ENCODE measurements around the gene PDE7B. TPM values are rescaled to one million over a fixed set of nuclear protein-coding genes. Genes with fewer than 3 reads are reported as not detected.

PDE7B gene
- total and polyA plus RNA-seq, 4 donors = 1.0 to 6.9 (median 3.8) TPM

GRCh38 chr6:135940616-135941167, 89.2 kb downstream of the PDE7B start:
- Histone ChIP-seq H3K36me3 (ENCODE audit: control insufficient read depth in 1 of 2, insufficient read depth in 2 of 2, low read length in 1 of 2) (no peaks in the 10 kb centered on the region), H3K4me3 (ENCODE audit: low read length in 2 of 2) (no peak overlapping the region), H3K27ac (ENCODE audit: low read depth in 1 of 2, low read length in 2 of 2) (no peak overlapping the region), H3K9me3 (ENCODE audit: control insufficient read depth, low read length) (no peaks in the 10 kb centered on the region), H3K27me3 (ENCODE audit: control insufficient read depth in 1 of 2, insufficient read depth in 2 of 2, low read length in 1 of 2) (no peaks in the 10 kb centered on the region), H3K4me1 (ENCODE audit: control insufficient read depth in 1 of 2, insufficient read depth in 2 of 2, low read length in 2 of 2) (no peaks in the 10 kb centered on the region)
- ATAC-seq (ENCODE audit: low FRiP score) (no peak), DNase-seq (no peak)
- intact Hi-C loops (cut with DNase I) = no loop called here
- WGBS, 2 donors = 96 to 97% methylated on average over 5 of the region's 5 CpGs

DNA sequence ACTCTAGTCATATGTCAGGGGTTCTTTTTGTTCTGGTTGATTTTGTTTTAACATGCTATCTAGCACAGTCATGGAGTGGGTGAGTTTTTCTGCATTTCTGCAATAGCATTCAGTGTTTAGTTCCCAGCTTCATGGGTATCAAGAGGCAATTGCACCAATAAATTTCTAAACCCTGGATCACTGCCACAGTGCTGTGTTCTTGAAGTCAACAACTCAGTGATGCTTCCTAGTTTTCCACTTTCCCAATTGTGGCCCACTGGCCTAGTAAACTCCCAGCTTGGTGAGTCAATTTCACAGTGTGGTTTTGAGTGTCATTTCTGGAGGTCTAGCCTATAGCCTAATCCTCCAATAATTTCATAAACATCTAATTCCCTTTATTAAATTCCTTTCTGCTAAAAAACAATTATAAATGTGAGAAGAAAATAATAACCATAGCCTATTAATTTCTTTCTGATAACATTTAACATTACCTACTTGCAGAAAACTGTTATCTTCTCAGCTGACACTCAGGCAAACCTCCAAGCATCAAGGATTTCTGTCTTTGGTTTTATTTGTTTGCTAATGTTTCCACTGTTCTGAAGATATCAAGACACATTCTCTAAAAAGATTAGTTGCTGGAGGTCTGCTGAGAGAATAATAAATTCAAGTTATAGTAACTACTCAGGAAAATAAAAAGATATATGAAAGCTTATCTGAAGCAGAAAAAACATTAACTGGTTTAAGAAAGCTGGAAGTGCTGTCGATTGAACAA, 89.9 kb downstream of the PDE7B start:
- intact Hi-C loops (cut with DNase I) = no loop called here
- H3K27ac ChIP-seq (ENCODE audit: low read depth in 1 of 2, low read length in 2 of 2) = no peak overlapping the region
- H3K4me3 ChIP-seq (ENCODE audit: low read length in 2 of 2) = no peak overlapping the region
- H3K27me3 ChIP-seq (ENCODE audit: control insufficient read depth in 1 of 2, insufficient read depth in 2 of 2, low read length in 1 of 2) = no peaks in the 10 kb centered on the region
- WGBS, 2 donors = 88 to 98% methylated on average over 1 of the region's 1 CpG
- no peaks in the 10 kb centered on the region for H3K9me3 ChIP-seq (ENCODE audit: control insufficient read depth, low read length)
- ATAC-seq (ENCODE audit: low FRiP score) = no peak
- H3K36me3 ChIP-seq (ENCODE audit: control insufficient read depth in 1 of 2, insufficient read depth in 2 of 2, low read length in 1 of 2) = no peaks in the 10 kb centered on the region
- no peak for DNase-seq
- no peaks in the 10 kb centered on the region for H3K4me1 ChIP-seq (ENCODE audit: control insufficient read depth in 1 of 2, insufficient read depth in 2 of 2, low read length in 2 of 2)

GRCh38 chr6:135944120-135944519, 92.6 kb downstream of the PDE7B start:
- WGBS, 2 donors = 95 to 96% methylated on average over 6 of the region's 6 CpGs
- no peaks in the 10 kb centered on the region for H3K36me3 ChIP-seq (ENCODE audit: control insufficient read depth in 1 of 2, insufficient read depth in 2 of 2, low read length in 1 of 2)
- peaks cover 0 to 1% of the 10 kb centered on the region in 2 donors for H3K27me3 ChIP-seq (ENCODE audit: control insufficient read depth in 1 of 2, insufficient read depth in 2 of 2, low read length in 1 of 2)
- ATAC-seq (ENCODE audit: low FRiP score) = no peak
- intact Hi-C loops (cut with DNase I) = no loop called here
- DNase-seq = no peak
- no peak overlapping the region for H3K4me3 ChIP-seq (ENCODE audit: low read length in 2 of 2)
- H3K4me1 ChIP-seq (ENCODE audit: control insufficient read depth in 1 of 2, insufficient read depth in 2 of 2, low read length in 2 of 2) = no peaks in the 10 kb centered on the region
- no peaks in the 10 kb centered on the region for H3K9me3 ChIP-seq (ENCODE audit: control insufficient read depth, low read length)
- no peak overlapping the region for H3K27ac ChIP-seq (ENCODE audit: low read depth in 1 of 2, low read length in 2 of 2)

- intact Hi-C loops (cut with DNase I) = no loop called here
- no peak for DNase-seq
Measured at GRCh38 chr6:135946674-135947073, 95.2 kb downstream of the PDE7B start.

DNA sequence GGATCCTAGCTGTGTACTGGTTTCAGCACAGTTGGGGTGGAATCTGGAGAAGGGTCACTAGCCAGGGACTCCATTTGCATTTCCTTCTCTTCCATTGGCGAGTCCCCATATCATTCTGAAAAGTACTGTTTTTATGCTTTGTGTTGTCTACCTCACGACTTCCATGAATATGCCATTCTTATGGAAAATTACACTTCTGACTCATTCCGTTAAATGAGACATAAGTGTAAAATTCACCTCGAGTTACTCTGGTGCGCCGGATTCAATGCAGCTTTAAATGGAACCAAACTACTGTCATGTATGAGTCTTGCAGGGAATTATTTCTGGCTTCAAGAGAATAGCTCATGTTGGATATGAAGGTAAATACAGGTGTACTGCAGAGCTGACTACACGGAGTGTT, 99.2 kb downstream of the PDE7B start:
- 76 to 92% methylated on average over 7 of the region's 7 CpGs for WGBS, 2 donors
- H3K27me3 ChIP-seq (ENCODE audit: control insufficient read depth in 1 of 2, insufficient read depth in 2 of 2, low read length in 1 of 2) = peaks cover 0 to 1% of the 10 kb centered on the region in 2 donors
- ATAC-seq (ENCODE audit: low FRiP score) = no peak
- H3K9me3 ChIP-seq (ENCODE audit: control insufficient read depth, low read length) = no peaks in the 10 kb centered on the region
- intact Hi-C loops (cut with DNase I) = no loop called here
- H3K4me3 ChIP-seq (ENCODE audit: low read length in 2 of 2) = no peak overlapping the region
- DNase-seq = no peak
- H3K36me3 ChIP-seq (ENCODE audit: control insufficient read depth in 1 of 2, insufficient read depth in 2 of 2, low read length in 1 of 2) = no peaks in the 10 kb centered on the region
- no peaks in the 10 kb centered on the region for H3K4me1 ChIP-seq (ENCODE audit: control insufficient read depth in 1 of 2, insufficient read depth in 2 of 2, low read length in 2 of 2)
- H3K27ac ChIP-seq (ENCODE audit: low read depth in 1 of 2, low read length in 2 of 2) = no peak overlapping the region

More at GRCh38 chr6:135946674-135947073, 95.2 kb downstream of the PDE7B start:
- WGBS, 2 donors = 55 to 59% methylated on average over 3 of the region's 3 CpGs
- no peaks in the 10 kb centered on the region for H3K36me3 ChIP-seq (ENCODE audit: control insufficient read depth in 1 of 2, insufficient read depth in 2 of 2, low read length in 1 of 2)
- H3K9me3 ChIP-seq (ENCODE audit: control insufficient read depth, low read length) = no peaks in the 10 kb centered on the region
- H3K4me1 ChIP-seq (ENCODE audit: control insufficient read depth in 1 of 2, insufficient read depth in 2 of 2, low read length in 2 of 2) = no peaks in the 10 kb centered on the region
- no peak overlapping the region for H3K4me3 ChIP-seq (ENCODE audit: low read length in 2 of 2)
- H3K27ac ChIP-seq (ENCODE audit: low read depth in 1 of 2, low read length in 2 of 2) = no peak overlapping the region
- no peak for ATAC-seq (ENCODE audit: low FRiP score)
- peaks cover 0 to 1% of the 10 kb centered on the region in 2 donors for H3K27me3 ChIP-seq (ENCODE audit: control insufficient read depth in 1 of 2, insufficient read depth in 2 of 2, low read length in 1 of 2)

GRCh38 chr6:135951169-135951568, 99.7 kb downstream of the PDE7B start:
- WGBS, 2 donors = 94 to 95% methylated on average over 1 of the region's 1 CpG
- Histone ChIP-seq H3K4me3 (ENCODE audit: low read length in 2 of 2) (no peak overlapping the region), H3K36me3 (ENCODE audit: control insufficient read depth in 1 of 2, insufficient read depth in 2 of 2, low read length in 1 of 2) (no peaks in the 10 kb centered on the region), H3K4me1 (ENCODE audit: control insufficient read depth in 1 of 2, insufficient read depth in 2 of 2, low read length in 2 of 2) (no peaks in the 10 kb centered on the region), H3K27me3 (ENCODE audit: control insufficient read depth in 1 of 2, insufficient read depth in 2 of 2, low read length in 1 of 2) (peaks cover 0 to 1% of the 10 kb centered on the region in 2 donors), H3K9me3 (ENCODE audit: control insufficient read depth, low read length) (peaks cover 1% of the 10 kb centered on the region), H3K27ac (ENCODE audit: low read depth in 1 of 2, low read length in 2 of 2) (no peak overlapping the region)
- ATAC-seq (ENCODE audit: low FRiP score) (no peak), DNase-seq (no peak)
- intact Hi-C loops (cut with DNase I) = no loop called here

DNA sequence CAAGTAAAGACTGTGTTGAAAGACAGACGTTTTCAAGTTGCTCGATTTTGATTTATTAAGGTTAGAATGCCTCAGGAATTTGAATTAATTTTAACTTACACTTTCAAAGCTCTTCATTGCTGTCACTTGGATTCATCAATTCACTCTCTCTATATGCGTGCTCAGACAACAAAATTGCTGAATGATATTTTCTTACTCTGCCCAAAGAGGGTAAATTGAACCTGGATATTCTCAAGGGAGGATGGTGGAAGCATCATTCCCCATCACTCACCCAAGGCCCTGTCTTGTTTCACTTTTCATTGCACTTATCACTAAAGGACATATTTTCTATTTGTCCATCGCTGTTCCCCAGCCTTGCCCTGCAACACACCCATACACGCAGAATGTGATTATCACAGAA, 102.3 kb downstream of the PDE7B start:
- Histone ChIP-seq H3K9me3 (ENCODE audit: control insufficient read depth, low read length) (peaks cover 1% of the 10 kb centered on the region), H3K27ac (ENCODE audit: low read depth in 1 of 2, low read length in 2 of 2) (no peak overlapping the region), H3K4me3 (ENCODE audit: low read length in 2 of 2) (no peak overlapping the region), H3K4me1 (ENCODE audit: control insufficient read depth in 1 of 2, insufficient read depth in 2 of 2, low read length in 2 of 2) (no peaks in the 10 kb centered on the region), H3K27me3 (ENCODE audit: control insufficient read depth in 1 of 2, insufficient read depth in 2 of 2, low read length in 1 of 2) (no peaks in the 10 kb centered on the region), H3K36me3 (ENCODE audit: control insufficient read depth in 1 of 2, insufficient read depth in 2 of 2, low read length in 1 of 2) (no peaks in the 10 kb centered on the region)
- intact Hi-C loops (cut with DNase I) = no loop called here
- ATAC-seq (ENCODE audit: low FRiP score) (no peak), DNase-seq (no peak)
- WGBS, 2 donors = 69 to 85% methylated on average over 5 of the region's 5 CpGs

GRCh38 chr6:135955099-135955498, 103.6 kb downstream of the PDE7B start:
- DNase-seq (no peak), ATAC-seq (ENCODE audit: low FRiP score) (no peak)
- H3K36me3 ChIP-seq (ENCODE audit: control insufficient read depth in 1 of 2, insufficient read depth in 2 of 2, low read length in 1 of 2) = no peaks in the 10 kb centered on the region
- no peaks in the 10 kb centered on the region for H3K27me3 ChIP-seq (ENCODE audit: control insufficient read depth in 1 of 2, insufficient read depth in 2 of 2, low read length in 1 of 2)
- no peaks in the 10 kb centered on the region for H3K4me1 ChIP-seq (ENCODE audit: control insufficient read depth in 1 of 2, insufficient read depth in 2 of 2, low read length in 2 of 2)
- H3K27ac ChIP-seq (ENCODE audit: low read depth in 1 of 2, low read length in 2 of 2) = no peak overlapping the region
- H3K9me3 ChIP-seq (ENCODE audit: control insufficient read depth, low read length) = peaks cover 1% of the 10 kb centered on the region
- H3K4me3 ChIP-seq (ENCODE audit: low read length in 2 of 2) = no peak overlapping the region
- intact Hi-C loops (cut with DNase I) = no loop called here
- WGBS, 2 donors = 89 to 90% methylated on average over 3 of the region's 3 CpGs

- Histone ChIP-seq H3K27ac (ENCODE audit: low read depth in 1 of 2, low read length in 2 of 2) (no peak overlapping the region), H3K4me3 (ENCODE audit: low read length in 2 of 2) (no peak overlapping the region), H3K9me3 (ENCODE audit: control insufficient read depth, low read length) (peaks cover 1% of the 10 kb centered on the region), H3K27me3 (ENCODE audit: control insufficient read depth in 1 of 2, insufficient read depth in 2 of 2, low read length in 1 of 2) (no peaks in the 10 kb centered on the region), H3K36me3 (ENCODE audit: control insufficient read depth in 1 of 2, insufficient read depth in 2 of 2, low read length in 1 of 2) (no peaks in the 10 kb centered on the region), H3K4me1 (ENCODE audit: control insufficient read depth in 1 of 2, insufficient read depth in 2 of 2, low read length in 2 of 2) (no peaks in the 10 kb centered on the region)
- intact Hi-C loops (cut with DNase I) = no loop called here
- no peak for DNase-seq
- WGBS, 2 donors = 83% methylated on average over 2 of the region's 2 CpGs
- no peak for ATAC-seq (ENCODE audit: low FRiP score)
Measured at GRCh38 chr6:135962731-135963130, 111.2 kb downstream of the PDE7B start.
